Activated CD4-positive, alpha-beta T cell treated with anti-CD3 and anti-CD28 coated beads, Interleukin-10, Interleukin-2, amounts not matched to agents 100 ng/mL and 50 ng/mL, durations not matched to agents 16 hours and 8 hours (primary cell): ENCODE data around the gene VPS37C.
A peak's percentile ranks its signal among the peaks of the same experiment; 100 is the strongest.
"Not testable (repeated sequence)": the region's sequence is repeated elsewhere in the genome, so short reads cannot be mapped to it uniquely, and the experiment has no call there.

Experiments
- DNase-seq: peaks from one replicate; pipeline ENCODE4 v3.0.0-alpha.2; 2020

The VPS37C gene

GRCh38 chr11:61174273-61174672, 13.0 kb upstream of the VPS37C start:
- no peak for DNase-seq

- no peak for DNase-seq
Measured at GRCh38 chr11:61173456-61173855, 12.2 kb upstream of the VPS37C start.

- no peak for DNase-seq
Measured at GRCh38 chr11:61172888-61173287, 11.7 kb upstream of the VPS37C start.

GRCh38 chr11:61172356-61172755, 11.1 kb upstream of the VPS37C start:
- DNase-seq = no peak

GRCh38 chr11:61171907-61172306, 10.7 kb upstream of the VPS37C start:
- DNase-seq = no peak

- DNase-seq = no peak
Measured at GRCh38 chr11:61170566-61170965, 9.3 kb upstream of the VPS37C start.

- DNase-seq = no peak
Measured at GRCh38 chr11:61168800-61169199, 7.6 kb upstream of the VPS37C start.

GRCh38 chr11:61168042-61168688, 6.9 kb upstream of the VPS37C start:
- no peak for DNase-seq

GRCh38 chr11:61166331-61166730, 5.1 kb upstream of the VPS37C start:
- DNase-seq = not testable (repeated sequence)

- not testable (repeated sequence) for DNase-seq
Measured at GRCh38 chr11:61165785-61166184, 4.6 kb upstream of the VPS37C start.

- DNase-seq = no peak
Measured at GRCh38 chr11:61164606-61165424, 3.6 kb upstream of the VPS37C start.

- no peak for DNase-seq
Measured at GRCh38 chr11:61163714-61164605, 2.7 kb upstream of the VPS37C start.

GRCh38 chr11:61163021-61163420, 1.8 kb upstream of the VPS37C start:
- DNase-seq = no peak

GRCh38 chr11:61162092-61162941, 1.1 kb upstream of the VPS37C start:
- DNase-seq = peak; percentile 42

GRCh38 chr11:61160487-61161189, 588 bp downstream of the VPS37C start:
- DNase-seq = no peak

GRCh38 chr11:61158691-61159381, 2.4 kb downstream of the VPS37C start:
- no peak for DNase-seq

- DNase-seq = no peak
Measured at GRCh38 chr11:61157743-61158142, 3.5 kb downstream of the VPS37C start.

GRCh38 chr11:61155741-61156140, 5.5 kb downstream of the VPS37C start:
- DNase-seq = no peak

GRCh38 chr11:61155312-61155711, 5.9 kb downstream of the VPS37C start:
- no peak for DNase-seq

GRCh38 chr11:61154528-61154927, 6.7 kb downstream of the VPS37C start:
- DNase-seq = no peak

- no peak for DNase-seq
Measured at GRCh38 chr11:61153593-61154095, 7.6 kb downstream of the VPS37C start.
